NAMALWA (cell line): ENCODE measurements around the gene OR10H1.
"Not testable (repeated sequence)": the region's sequence is repeated elsewhere in the genome, so short reads cannot be mapped to it uniquely, and the experiment has no call there.

Experiments used
- DNase-seq: peaks from one replicate; pipeline ENCODE4 v3.0.0-alpha.2; 2015; ENCODE audit warnings: low spot score

OR10H1 gene

GRCh38 chr19:15828611-15829305 is 13.3 kb upstream of the OR10H1 start:
- not testable (repeated sequence) for DNase-seq

GRCh38 chr19:15828121-15828610 is 12.7 kb upstream of the OR10H1 start:
- no peak for DNase-seq

GRCh38 chr19:15825753-15826152 is 10.3 kb upstream of the OR10H1 start:
- no peak for DNase-seq

- DNase-seq: no peak
Observed at GRCh38 chr19:15820646-15821045, 5.2 kb upstream of the OR10H1 start.

- DNase-seq: no peak
Observed at GRCh38 chr19:15813916-15814315, 1.5 kb downstream of the OR10H1 start.

GRCh38 chr19:15812060-15812722 is 3.3 kb downstream of the OR10H1 start:
- DNase-seq: no peak

GRCh38 chr19:15811476-15811875 is 4.0 kb downstream of the OR10H1 start:
- no peak for DNase-seq

GRCh38 chr19:15810335-15810734 is 5.1 kb downstream of the OR10H1 start:
- DNase-seq: no peak

- not testable (repeated sequence) for DNase-seq
Observed at GRCh38 chr19:15794279-15794678, 21.2 kb downstream of the OR10H1 start.

GRCh38 chr19:15790096-15790495 is 25.4 kb downstream of the OR10H1 start:
- no peak for DNase-seq

GRCh38 chr19:15788594-15789270 is 26.7 kb downstream of the OR10H1 start:
- no peak for DNase-seq

GRCh38 chr19:15787611-15788155 is 27.8 kb downstream of the OR10H1 start, which contains the start of gene OR10H5:
Gene OR10H5, plus strand, starts transcription at chr19:15787661. Its CDS starts 6,388 bp downstream, at chr19:15794049.
- no peak for DNase-seq

- DNase-seq: not testable (repeated sequence)
Observed at GRCh38 chr19:15782896-15783295, 32.6 kb downstream of the OR10H1 start.

GRCh38 chr19:15782211-15782610 is 33.3 kb downstream of the OR10H1 start:
- DNase-seq: no peak

- DNase-seq: no peak
Observed at GRCh38 chr19:15781661-15782060, 33.8 kb downstream of the OR10H1 start.

- peak; percentile 8 for DNase-seq
Observed at GRCh38 chr19:15780610-15781418, 34.6 kb downstream of the OR10H1 start.

GRCh38 chr19:15779756-15780476 is 35.5 kb downstream of the OR10H1 start:
- DNase-seq: no peak

- DNase-seq: no peak
Observed at GRCh38 chr19:15776991-15777970, 38.2 kb downstream of the OR10H1 start.

GRCh38 chr19:15776264-15776663 is 39.2 kb downstream of the OR10H1 start:
- no peak for DNase-seq

GRCh38 chr19:15775249-15775648 is 40.2 kb downstream of the OR10H1 start:
- DNase-seq: no peak
